Stimulated activated CD8-positive, alpha-beta memory T cell treated with anti-CD3 and anti-CD28 coated beads, Interleukin-7, amount 100 ng/mL, for 4 hours (primary cell): ENCODE measurements around the gene GPX1.

Source experiments
- DNase-seq, 2 donors: peaks; one replicate each; pipeline ENCODE4 v3.0.0-alpha.2; 2020; ENCODE audit warnings: low read depth in 2 of 2

Gene GPX1

DNA sequence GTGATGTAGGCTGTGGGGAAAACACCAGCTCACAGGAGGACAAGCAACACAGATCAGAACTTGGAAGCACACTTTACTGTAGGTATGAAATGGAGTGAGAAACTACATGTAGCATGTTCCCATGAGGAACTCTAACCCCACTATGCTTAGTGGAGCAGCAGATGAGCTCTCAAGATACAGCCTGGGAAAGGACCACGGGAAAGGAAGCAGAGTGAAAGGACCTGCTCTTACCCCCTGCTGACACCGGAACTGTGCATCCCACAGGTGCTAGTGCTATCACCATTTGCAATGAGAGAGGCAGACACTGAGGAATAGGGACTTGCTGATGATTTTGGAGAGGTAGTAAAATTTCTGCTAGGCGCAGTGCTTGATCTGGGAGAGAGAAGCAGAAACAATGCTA is 46.9 kb downstream of the GPX1 start:
- no peak for DNase-seq

DNA sequence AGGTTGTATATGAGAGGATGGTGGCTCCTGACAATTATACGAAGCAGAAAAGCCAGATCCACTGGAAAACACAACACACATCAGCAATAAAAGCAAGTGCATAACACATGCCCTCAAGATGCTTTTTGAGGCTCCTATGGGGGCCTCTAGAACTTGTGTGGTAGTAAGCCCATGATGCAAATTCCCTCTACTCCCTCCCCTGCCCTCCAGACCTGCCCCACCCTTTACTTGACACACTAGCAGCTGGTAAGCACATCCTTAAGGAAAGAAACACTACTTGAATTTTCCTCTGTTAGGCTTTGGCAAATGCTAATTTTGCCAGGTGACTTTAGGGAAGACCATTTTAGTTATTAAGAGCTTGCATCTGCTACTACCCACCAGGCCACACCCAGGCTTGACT is 47.5 kb downstream of the GPX1 start:
- DNase-seq: no peak
